ENCODE results near the gene HIBADH.

The HIBADH gene

DNA sequence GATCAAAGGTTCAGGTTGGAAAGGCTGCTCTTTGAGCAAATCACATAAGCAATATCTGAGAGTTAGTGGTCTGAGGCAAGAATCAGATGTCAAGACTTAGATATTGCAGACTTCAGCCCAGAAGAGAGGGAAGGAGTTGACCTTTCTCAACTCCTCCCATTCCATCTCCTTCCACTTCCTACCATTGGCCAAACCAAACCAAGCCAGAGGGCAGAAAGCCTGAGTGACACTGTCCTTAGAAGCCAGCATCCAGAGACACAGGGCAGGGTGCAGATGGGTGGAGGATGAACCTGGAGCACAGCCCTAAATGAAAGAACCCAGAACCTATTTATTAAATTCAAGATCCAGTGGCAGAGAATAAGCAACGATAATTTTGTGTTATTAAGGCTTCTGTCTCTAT, 180.5 kb downstream of the HIBADH start:
- DNase-seq = no peak

DNA sequence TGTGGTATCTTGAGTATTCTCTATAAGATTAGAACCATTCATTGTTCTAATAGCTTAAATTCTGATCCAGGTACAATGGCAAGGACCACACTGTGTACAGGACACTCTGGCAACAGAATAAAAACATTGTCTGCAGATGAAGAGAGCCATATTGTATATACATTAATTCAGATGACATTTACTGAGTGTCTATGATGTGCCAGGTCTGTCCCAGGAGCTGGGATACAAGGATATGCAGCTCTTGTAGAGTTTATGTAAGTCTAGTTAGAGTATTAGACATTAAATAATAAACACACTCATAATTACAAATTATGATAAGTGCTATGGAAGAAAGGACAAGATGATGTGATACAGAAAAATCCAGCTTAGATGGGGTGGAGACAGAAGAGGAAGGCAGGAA, 184.1 kb downstream of the HIBADH start:
- DNase-seq = no peak

DNA sequence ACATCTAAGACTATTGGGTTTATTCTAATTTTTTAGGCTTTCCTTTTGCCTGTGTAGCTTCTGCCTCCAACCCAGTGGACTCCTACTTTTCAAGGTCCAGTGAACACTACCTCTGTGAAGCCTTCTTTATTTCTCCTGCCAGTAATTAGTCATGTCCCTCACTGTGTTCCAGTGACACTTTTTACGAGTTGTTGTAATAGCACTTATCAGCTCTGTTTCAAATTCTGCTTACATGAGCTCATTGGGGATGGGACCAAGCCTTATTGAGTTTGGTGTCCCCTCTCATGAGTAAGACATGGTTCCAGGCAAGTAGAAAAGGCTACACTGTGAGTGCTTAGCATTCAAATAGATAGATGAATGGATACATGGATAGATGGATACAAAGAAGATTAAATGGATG, 184.6 kb downstream of the HIBADH start:
- no peak for DNase-seq

DNA sequence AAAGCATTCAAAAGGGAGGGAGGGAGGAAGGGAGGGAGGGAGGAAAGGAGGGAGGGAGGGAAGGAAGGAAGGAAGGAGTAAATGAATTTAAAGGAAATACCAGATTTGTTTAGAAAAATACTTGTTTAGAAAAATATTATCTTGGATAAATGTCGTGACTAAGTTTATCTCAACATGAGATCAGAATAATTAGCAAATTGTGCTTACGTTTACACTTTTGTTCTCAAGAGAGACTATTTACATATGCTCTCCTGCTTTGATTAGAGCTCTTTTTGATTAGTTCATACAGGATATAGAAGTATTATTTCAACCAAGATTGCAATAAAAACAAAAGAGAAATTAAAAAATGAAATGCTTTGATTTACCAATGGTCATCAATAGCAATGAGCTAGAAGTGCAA, 186.2 kb downstream of the HIBADH start:
- no peak for DNase-seq

Measured in eye (tissue), 1 donor.